Measurements from ENCODE around the gene SRD5A2.

The SRD5A2 gene, protein sequence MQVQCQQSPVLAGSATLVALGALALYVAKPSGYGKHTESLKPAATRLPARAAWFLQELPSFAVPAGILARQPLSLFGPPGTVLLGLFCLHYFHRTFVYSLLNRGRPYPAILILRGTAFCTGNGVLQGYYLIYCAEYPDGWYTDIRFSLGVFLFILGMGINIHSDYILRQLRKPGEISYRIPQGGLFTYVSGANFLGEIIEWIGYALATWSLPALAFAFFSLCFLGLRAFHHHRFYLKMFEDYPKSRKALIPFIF

DNA sequence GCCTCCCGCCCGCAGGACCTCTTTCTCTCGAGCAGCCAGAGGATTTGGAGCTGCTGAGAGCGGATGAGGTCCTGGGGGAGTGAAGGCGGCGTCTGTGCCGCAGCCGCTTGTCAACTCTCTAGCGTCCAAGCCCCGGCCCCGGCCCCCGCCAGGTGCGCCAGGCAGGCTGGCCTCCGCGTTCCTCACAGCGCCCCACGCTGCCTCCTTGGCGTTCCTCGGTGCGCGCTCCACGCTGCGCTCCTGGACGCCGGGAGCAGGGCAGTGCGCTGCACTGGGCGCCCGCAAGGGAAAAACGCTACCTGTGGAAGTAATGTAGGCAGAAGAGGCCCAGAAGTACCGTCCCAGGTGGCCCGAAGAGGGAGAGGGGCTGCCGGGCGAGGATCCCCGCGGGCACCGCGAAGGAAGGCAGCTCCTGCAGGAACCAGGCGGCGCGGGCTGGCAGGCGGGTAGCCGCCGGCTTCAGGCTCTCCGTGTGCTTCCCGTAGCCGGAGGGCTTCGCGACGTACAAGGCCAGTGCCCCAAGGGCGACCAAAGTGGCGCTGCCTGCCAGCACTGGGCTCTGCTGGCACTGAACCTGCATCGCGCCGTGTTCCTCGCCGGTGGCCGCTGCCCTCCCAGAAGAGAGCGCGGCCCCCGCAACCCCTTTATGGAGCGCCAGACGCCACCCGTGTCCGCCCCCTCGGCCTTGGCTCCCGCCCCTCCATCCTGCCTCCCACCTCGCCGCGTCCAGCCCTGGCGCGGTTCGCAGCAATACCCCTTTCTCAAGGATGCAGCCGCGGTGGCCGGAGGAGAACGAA lies at the start of gene SRD5A2:
Gene SRD5A2 (minus strand): TSS at position 618 of the 797 bp plus-strand sequence. CDS start 38 bp downstream, at position 580.
- no peak for DNase-seq

DNA sequence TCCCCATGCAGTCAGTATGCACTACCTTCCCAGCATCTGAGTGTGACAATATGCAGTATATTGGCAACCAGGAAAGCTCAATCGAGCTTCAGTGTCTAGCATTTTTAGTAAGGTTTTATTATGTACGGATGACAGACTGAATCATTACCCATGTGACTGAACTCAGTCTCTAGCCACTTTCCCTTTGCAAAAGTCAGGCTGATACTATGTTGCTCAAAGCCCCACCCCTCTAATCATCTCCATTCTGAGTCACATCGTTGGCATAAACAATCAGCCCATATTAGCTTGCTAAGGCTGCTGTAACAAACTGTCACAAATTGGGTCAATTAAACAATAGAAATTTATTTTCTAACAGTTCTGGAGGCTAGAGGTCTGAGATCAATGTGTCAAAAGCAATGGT lies 25.8 kb upstream of the SRD5A2 start:
- no peak for DNase-seq

DNA sequence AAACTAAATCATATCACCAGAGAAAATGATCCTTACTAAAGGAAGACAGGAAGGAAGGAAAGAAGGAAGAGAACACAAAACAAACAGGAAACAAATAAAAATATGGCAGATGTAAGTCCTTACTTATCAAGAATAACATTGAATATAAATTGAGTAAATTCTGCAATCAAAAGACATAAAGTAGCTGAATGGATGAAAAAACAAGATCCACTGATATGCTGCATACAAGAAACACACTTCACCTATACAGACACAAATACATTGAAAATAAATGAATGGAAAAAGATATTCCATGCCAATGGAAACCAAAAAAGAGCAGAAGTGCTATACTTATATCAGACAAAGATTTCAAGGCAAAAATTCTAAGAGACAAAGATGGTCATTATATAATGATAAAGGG lies 18.0 kb upstream of the SRD5A2 start:
- DNase-seq = no peak

DNA sequence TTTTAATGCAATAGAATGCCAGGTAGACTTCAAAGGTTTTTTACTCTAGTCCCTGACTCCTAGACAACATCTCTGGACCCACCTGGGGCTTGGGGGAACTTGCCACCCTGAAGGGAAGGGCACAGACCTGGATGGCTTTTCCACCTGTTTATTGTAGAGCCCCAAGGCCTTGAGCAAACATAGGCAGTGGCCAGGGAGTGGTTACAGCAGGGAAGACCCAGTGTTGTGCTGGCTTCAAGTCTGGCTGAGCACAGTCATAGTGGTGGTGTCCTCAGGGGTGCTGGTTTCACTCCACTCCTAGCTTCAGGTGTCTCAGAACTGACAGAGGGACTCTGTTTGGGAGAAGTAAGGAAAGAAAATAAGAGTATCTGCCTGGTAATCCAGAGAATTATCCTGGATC lies 5.5 kb upstream of the SRD5A2 start:
- DNase-seq = no peak

DNA sequence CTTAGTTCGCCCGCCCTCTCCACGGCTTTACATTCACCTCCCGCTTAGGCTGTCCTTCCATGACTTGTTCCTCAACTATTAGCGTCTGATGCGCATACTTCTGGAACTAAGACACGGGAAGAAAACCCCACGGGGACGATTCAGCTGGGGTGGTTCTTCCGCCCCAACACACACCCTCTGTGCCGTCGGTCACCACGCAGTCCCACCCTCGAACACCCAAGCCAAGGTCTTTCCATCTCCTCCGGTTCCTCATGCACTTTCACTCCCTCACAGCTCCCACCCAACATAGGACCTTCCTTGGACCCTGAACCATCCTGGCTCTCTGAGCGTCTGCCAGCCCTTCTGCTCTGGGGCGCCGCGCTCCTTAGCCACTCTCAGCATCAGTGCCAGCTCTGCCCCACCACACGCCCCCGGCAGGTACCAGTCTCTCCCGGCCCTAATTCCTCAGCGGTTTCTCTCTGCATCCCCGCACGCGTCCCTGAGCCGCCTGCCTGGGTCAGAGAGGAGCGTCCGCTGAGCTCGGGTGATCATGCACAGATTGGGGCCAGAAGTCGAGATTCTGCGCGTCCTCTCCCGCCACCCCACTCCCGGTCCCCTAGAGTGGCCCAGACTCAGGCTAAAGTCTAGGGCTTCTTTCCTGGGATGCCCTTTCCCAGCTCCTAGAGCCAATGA lies 522 bp upstream of the SRD5A2 start:
- DNase-seq = no peak

DNA sequence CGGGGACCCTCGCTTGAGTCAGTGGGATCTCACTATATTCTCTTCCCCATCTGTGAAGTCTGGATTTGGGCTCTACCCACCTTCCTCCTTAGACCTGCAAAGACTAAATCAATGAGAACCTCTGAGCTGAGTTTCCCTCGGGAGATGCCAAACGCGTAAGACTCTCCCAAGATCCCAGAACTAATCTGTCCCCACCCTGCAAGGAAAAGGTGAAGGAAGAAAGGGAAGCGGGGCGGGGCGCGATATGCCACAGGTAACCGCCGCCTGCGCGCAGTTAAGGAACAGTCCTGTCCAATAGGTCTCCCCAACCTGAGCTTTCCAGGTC lies 780 bp downstream of the SRD5A2 start:
- DNase-seq = no peak

DNA sequence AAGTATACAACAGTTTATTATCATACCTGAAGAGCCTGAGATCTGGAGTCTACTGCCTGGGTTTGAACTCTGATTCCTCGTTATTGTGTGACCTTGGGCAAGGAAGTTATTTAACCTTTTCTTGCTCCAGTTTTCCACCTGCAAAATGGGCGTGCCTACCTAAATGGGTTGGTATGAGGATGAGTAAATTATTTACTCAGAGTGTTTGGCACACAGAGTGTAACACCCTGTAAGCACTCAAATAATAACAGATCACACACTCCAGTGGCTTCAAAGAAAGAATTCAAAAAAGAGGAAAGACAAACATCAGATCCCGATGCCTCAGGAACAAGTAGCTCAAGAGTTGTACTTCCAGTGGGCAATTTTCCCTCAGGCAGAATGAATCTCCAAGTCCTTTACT lies 2.4 kb downstream of the SRD5A2 start:
- DNase-seq = no peak

DNA sequence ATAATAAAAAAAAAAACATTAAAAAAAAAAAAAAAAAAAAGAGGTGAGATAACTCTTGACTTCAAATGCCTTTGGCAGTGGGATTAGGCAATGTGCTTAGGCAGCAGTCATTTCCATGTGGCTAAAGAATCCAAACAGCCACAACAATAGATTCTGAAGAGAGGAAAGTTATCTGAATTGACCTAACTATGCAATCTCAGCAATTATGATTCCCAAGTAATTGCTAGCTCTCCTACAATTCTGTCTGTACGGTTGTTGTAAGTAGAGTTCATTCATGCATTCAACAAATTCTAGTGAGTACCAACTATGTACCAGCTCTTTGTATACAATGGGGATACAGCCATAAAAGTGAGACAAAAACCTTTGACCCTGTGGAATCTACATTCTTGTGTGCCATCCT lies 3.6 kb downstream of the SRD5A2 start:
- no peak for DNase-seq

DNA sequence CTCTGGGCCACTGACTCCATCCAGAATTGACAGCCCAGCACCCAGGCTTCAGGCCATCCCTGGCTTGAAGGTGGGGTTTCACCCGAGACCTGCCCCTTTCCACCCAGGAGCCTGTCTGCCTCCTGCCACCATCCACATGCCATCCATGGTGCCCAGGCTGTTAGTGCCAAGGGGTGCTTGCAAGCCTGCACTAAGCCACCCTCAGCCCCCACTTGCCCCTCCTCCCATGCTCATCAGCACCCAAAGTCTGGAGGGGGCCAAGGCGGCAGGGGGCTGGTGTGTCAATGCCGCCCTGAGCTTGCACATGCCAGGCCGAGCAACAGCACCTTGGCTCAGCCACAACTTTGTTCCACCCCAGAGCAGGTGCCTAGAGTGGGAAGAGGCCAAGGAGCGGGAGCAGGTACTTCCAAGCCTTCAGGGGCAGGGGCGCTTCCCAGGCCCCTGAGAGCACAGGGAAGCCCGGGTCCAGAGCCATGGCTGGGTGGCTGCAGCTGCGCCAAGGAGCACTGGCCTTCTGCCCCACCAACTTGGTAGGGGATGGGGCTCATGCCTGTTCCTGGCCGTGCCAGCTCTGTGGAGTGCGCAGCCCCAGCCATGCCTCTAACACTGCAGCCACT lies 12.0 kb downstream of the SRD5A2 start:
- no peak for DNase-seq

DNA sequence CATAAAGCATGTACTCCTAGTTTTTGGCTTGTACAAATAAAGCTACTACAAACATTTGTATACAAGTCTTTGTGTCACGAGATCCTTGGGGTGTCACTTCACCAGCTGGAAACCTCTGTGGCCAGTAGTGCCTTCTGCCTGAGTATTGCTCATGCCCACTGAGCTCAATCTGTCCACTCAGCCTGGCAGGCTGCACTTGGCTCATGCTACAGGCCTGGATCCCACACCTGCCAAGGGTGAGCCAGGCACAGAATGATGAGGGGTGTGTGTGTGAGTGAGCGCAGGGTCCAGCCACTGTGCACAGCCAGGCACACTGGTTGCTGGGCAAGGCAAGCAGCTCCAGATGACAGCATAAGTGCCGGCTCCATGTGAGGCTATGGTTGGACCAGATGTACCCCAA lies 13.1 kb downstream of the SRD5A2 start:
- no peak for DNase-seq

DNA sequence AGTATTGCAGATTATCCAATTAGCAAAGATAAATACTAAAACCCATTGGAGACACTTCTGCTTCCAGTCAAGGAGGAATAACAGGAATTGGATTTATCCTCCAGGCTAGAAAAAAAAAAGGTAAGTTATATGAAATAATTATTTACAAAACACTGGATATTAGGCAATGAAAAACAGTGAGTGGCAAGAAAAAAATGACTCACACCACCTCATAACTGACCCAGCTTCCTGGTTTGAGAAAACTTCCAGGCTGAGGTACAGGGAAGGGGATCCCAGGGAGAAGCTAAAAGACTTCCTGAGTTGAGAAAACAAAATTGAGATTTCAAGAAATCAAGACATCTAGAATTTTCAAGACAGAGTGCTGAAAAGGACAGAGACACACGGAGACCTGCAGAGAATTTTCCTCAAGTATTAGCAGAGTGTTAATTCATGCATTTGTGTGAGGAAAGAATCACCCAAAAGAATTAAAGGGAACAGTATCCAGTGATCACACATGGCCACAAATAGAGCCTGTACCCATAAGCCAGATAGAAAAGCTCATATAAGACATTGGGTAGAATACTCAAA lies 17.4 kb downstream of the SRD5A2 start:
- no peak for DNase-seq

DNA sequence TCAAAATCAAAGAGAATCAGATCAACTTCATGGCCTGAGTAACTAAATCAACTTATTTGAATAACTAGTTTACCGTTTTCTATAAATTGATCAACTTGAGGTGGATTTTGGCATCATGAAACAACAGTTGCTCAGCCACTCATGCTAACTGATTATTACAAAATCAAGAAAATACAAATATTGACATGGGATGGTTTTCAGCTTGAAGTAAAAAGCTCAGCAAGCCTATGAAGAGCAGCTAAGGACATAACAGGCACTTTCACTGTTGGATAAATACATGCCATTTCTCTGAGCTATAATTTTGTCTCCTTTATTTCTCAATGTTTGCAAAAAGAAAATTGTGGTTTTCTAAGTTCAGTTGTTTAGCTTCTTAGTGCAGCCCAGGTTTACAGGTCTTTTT lies 18.9 kb downstream of the SRD5A2 start:
- DNase-seq = no peak

DNA sequence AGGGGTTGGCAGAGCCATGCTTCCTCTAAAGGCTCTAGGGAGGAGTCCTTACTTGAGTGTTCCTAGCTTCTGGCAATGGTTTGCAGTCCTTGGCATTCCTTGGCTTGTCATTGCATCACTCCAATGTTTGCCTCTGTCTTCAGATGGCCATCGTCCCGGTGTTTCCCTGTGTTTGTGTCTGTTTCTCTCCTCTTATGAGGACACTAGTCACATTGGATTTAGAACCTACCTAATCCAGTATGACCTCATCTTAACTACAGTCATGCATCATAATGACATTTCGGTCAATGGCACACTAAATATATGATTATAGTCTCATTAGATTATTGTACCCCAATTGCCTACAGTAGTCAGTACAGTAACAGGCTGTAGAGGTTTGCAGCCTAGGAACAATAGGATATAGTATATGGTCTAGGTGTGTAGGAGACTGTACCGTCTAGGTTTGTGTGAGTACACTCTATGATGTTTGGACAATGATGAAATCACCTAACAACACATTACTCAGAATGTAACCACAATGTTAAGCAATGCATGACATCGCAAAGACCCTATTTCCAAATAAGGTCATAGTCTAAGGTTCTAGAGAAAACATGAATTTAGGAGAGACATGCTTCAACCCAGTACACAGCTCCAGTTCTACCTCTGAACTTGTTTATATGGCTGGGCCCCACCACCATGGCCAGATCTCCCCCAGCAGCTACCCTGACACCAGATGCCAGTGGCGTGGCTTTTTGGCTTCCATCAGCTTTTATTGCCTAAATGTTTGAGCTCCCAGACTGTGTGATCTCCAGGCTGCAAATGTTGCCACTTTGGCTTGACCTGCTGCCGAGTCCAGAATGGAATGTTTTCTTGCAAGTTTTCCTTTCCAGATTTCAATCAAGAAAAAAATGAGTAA lies 22.1 kb downstream of the SRD5A2 start:
- peak; percentile 67 for DNase-seq

DNA sequence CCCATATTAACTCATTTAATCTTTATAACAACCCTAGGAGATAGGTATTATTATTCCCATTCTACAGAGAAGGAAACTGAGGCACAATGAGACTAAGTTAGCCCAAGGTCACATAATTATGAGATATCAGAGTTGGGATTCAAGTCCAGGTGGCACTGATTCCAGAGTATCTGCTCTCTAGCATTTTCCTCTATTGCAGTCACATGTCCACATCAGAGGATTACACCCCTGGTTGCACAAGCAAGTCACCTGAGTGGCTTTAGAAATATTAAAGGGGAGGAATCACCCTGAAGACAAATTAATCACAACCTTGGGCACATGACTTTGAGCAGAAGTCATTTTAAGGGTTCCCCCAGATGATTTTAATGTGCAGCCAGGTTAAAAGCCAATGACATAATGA lies 23.8 kb downstream of the SRD5A2 start:
- no peak for DNase-seq

DNA sequence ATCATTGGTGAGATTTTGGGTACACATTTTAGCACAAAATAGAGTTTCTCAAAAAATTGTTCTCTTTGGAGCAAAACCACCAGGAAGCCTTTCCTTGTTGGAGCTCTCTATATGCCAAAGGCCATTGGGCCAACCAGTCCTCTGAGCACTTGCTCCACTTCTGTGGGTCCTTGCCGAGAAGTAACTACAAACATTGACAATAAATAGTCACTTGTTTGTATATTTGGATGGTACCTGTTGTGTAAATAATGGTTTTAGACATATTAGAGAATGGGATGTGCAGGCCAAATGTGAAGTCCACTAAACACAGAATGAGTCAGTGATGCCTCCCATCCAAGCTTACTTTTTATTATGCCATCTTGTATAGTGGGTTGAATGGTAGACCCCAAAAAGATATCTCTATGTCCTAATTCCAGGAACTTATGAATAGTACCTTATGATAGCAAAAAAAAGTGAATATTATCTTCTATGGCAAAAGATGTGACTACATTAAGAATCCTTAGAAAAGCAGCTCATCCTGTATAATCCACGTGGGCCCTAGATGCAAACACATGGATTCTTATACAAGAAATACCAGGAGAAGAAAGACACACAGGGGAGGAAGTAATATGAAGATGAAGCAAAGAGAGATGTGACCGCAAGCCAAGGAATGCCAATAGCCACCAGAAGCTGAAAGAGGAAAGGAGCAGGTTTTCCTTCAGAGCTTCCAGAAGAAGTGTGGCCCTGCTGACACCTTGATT lies 24.6 kb downstream of the SRD5A2 start:
- DNase-seq = no peak

DNA sequence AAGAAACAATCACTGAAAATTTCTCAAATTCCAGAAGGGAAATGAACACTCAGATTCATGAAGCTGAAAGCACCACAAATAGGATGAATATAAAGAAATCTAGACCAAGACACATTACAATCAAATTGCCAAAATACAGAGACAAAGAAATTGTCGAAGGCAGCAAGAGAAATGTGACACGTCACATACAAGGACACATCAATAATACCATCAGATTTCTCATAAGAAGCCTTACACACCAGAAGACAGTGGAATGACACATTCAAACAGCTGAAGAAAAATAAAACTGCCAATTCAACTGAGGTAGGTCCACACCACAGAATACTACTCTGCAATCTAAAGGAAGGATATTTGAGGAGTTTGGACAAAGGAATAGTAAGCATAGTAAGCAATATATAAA lies 27.4 kb downstream of the SRD5A2 start:
- DNase-seq = no peak

DNA sequence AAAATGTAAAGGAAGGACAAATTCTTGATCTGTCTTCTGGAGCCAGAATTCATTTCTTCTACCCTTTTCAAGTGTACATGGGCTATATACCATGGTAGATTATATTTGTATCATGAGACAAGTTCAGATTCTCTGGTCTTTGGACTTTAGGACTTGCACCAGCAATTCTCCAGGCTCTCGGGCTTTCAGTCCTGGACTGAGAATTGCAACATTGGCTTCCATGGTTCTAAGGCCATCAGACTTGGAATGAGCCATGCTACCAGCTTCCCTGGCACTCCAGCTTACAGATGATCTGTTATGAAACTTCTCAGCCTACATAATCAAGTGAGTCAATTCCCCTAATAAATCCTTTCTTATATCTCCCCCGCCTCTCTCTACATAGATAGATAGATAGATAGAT lies 33.3 kb downstream of the SRD5A2 start:
- DNase-seq = no peak

DNA sequence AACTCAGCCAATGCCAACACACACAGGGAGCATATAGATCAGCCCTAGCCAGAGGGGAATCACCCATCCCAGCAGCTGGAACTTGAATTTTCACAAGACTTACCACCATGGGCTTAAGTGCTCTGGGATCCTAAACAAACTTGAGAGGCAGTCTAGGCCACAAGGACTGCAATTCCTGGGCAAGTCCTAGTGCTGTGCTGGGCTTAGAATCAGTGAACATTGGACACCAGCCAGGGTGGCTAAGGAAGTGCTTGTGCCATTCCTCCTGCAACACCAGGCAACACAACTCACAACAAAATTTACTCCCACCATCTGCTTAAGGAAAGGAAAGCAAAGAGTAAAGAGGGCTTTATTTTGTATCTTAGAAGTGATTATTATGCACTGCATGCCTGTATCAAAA lies 38.9 kb downstream of the SRD5A2 start:
- no peak for DNase-seq

DNA sequence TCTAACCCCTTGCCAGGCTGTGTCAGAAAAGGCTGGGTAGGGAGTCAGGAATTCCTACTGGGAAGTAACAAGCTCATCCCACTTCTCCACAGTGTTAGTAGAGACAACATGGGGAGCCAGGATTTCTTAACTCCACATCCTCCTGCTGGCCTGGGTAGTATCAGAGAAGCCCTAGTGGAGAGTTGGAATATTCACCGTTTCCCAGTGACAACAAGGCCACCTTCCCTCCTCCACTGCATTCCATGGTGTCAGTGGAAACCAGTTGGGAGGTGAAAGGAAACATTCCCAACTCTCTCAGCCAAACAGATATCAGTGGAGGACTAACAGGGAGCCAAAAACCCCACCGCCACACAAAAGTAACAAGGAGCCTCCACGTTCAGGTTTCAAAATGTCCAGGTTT lies 41.2 kb downstream of the SRD5A2 start:
- no peak for DNase-seq

DNA sequence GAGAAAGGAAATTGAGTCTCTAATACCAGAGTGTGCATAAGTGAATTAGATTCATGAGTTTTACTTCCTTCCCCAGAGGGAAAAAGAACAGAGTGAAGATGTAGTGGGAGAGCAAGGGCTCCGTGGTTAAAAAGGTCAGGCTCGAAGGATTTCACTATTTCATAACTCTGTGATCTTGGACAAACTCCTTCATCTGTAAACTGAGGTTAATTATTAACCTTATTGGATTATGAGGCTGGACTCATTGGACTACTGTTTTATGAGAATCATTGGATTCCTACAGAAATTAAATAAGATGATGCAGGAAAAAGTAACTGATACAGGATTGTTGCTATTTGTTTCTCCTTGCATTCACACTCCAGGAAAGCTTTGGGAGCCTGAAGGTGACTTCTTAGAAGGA lies 45.0 kb downstream of the SRD5A2 start:
- DNase-seq = no peak

DNA sequence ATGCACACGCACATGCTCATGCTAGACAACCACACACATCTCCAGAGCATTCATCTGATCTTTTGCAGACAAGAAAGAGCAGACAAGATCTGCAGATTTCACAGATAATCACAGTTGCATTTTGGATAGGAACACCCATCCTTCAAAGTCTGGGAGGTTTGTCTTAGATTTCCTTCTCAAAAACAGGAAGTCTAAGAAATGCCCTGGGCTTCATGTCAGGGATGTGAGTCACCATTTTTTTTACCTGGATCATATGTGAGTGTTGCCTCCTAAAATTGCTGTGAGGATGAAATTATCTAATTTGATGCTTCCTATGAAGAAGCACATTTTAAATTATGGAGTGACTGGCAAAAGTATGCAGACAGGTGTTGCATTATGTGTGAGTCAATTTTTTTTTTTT lies 46.1 kb downstream of the SRD5A2 start:
- DNase-seq = no peak

DNA sequence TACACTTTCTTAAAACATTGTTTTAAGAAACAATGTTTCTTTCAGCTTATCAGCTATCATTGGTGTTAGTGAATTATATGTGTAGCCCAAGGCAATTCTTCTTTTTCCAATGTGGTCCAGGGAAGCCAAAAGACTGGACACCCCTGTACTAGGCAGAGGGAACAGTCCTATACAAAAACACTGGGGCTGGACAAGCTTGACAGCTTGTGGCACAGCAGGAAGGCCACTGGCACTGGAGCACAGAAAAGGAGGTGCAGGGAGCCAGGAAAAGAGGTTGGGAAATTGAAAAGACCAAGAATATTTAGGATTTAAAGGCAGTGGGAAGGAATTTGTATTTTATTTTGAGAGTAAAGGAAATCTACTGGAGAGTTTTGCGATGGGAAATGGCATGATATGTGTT lies 47.7 kb downstream of the SRD5A2 start:
- DNase-seq = no peak

Data from MV-4-11 (cell line).